K562 (cell line): ENCODE results near the gene CHRDL1. TPM values are rescaled to one million over a fixed set of nuclear protein-coding genes. Genes with fewer than 3 reads are reported as not detected.

ENCODE experiments used
- ATAC-seq: fragments of 200-7000 bp; cut with Tn5 transposase; 3 replicates; pipeline ENCODE4 v1.9.1; 2020; ENCODE audit warnings: moderate library complexity
- BruUV-seq: library from RNA; stranded (reverse); fragments of 400-500 nt; replicated peaks from 2 replicates; lab custom pipeline; 2021; lab: Mats Ljungman, UMichigan
- CTCF ChIA-PET: fragments of 300-600 bp; formaldehyde crosslinking; extraction: SDS; loops from one replicate; lab custom pipeline; 2021; ENCODE audit warnings: low intra/inter-chr PET ratio; lab: Yijun Ruan, JAX
- POLR2A ChIA-PET: fragments of 300-600, 350-650 bp; sonication (Branson Sonifier 250); formaldehyde crosslinking; extraction: SDS; loops from one replicate; lab custom pipeline; 2021; ENCODE audit warnings: antibody characterized with exemption, inconsistent platforms; lab: Yijun Ruan, JAX
- DNase-seq, 4 experiments: peaks; one replicate each; pipeline versions ENCODE4 v3.0.0 to v3.0.0-alpha.2; 2011 to 2018; ENCODE audit warnings: low spot score in 3 of 4, mixed read lengths in 3 of 4; ENCODE audit errors: extremely low read depth in 1 of 4
- FAIRE-seq: peaks from 2 replicates; lab custom pipeline; 2011; peaks lifted over from hg19 to GRCh38; lab: Jason Lieb, UNC
- H2AFZ ChIP-seq: 2 replicates; pipeline ENCODE4 v1.6.0; 2011; ENCODE audit warnings: low read depth, low read length, control low read depth, inconsistent platforms
- H3K27ac ChIP-seq: fragments of 200-600 bp; 3 replicates; pipeline ENCODE4 v1.8.0; 2011; ENCODE audit warnings: low read depth, mild to moderate bottlenecking, control low read depth, inconsistent platforms, low read length, moderate library complexity, mixed read lengths; ENCODE audit errors: extremely low read depth
- H3K27me3 ChIP-seq, 2 experiments: fragments of 300-600 bp in 1 of 2; 2 replicates in 1 of 2; 3 replicates in 1 of 2; pipeline versions ENCODE4 v1.6.0 to v1.8.0; 2011; ENCODE audit warnings: inconsistent platforms in 2 of 2, low read length in 2 of 2, mild to moderate bottlenecking in 1 of 2, mixed read lengths in 1 of 2, moderate library complexity in 1 of 2; ENCODE audit not compliant: control insufficient read depth in 2 of 2, insufficient read depth in 2 of 2
- H3K36me3 ChIP-seq: fragments of 300-600 bp; 3 replicates; pipeline ENCODE4 v1.8.0; 2011; ENCODE audit warnings: mild to moderate bottlenecking, low read length, inconsistent platforms; ENCODE audit not compliant: control insufficient read depth, insufficient read depth
- H3K4me1 ChIP-seq, 2 experiments: fragments of 200-600 bp in 1 of 2; replicated peaks in 1 of 2; 2 replicates in 1 of 2; 3 replicates in 1 of 2; pipeline versions ENCODE4 v1.5.1 to v1.8.0; 2011; ENCODE audit warnings: inconsistent platforms in 2 of 2, low read length in 2 of 2, mild to moderate bottlenecking in 1 of 2, mixed read lengths in 1 of 2, moderate library complexity in 1 of 2; ENCODE audit not compliant: control insufficient read depth in 2 of 2, insufficient read depth in 2 of 2
- H3K4me2 ChIP-seq: 2 replicates; pipeline ENCODE4 v1.6.1; 2011; ENCODE audit warnings: low read length, control low read depth, inconsistent platforms, mixed read lengths; ENCODE audit not compliant: insufficient read depth
- H3K4me3 ChIP-seq: fragments of 200-600 bp; sonication (generic), shearing (Covaris generic); 2 replicates; pipeline ENCODE4 v1.5.1; 2016; ENCODE audit warnings: control low read depth, inconsistent platforms
- H3K79me2 ChIP-seq: fragments of 200-600 bp; 3 replicates; pipeline ENCODE4 v1.8.0; 2011; ENCODE audit warnings: low read length, inconsistent platforms; ENCODE audit not compliant: control insufficient read depth, insufficient read depth
- H3K9ac ChIP-seq, 2 experiments: 2 replicates each; pipeline versions ENCODE4 v1.6.0 to v1.6.1; 2011; ENCODE audit warnings: low read depth in 2 of 2, low read length in 2 of 2, control low read depth in 1 of 2, inconsistent platforms in 1 of 2, mild to moderate bottlenecking in 1 of 2, mixed read lengths in 1 of 2; ENCODE audit not compliant: insufficient read depth in 1 of 2
- H3K9me1 ChIP-seq: one replicate; pipeline ENCODE4 v1.6.0; 2011; ENCODE audit warnings: inconsistent platforms, mild to moderate bottlenecking, low read length, moderate library complexity; ENCODE audit not compliant: control insufficient read depth, insufficient read depth
- H3K9me3 ChIP-seq: replicated peaks from 2 replicates; pipeline ENCODE4 v1.5.1; 2011; ENCODE audit warnings: low read depth, low read length, inconsistent platforms; ENCODE audit not compliant: control insufficient read depth, insufficient read depth
- H4K20me1 ChIP-seq: replicated peaks from 2 replicates; pipeline ENCODE4 v1.6.1; 2011; ENCODE audit warnings: low read length, inconsistent platforms, mixed read lengths; ENCODE audit not compliant: control insufficient read depth, insufficient read depth
- ADNP ChIP-seq: fragments of 200-800 bp; sonication (Bioruptor generic); IDR thresholded peaks from 2 replicates; pipeline ENCODE4 v1.6.1; 2016; ENCODE audit warnings: missing genetic modification characterization, missing compliant biosample characterization
- DACH1 ChIP-seq: fragments of 450-650 bp; IDR thresholded peaks from 2 replicates; pipeline ENCODE4 v1.6.1; 2018; ENCODE audit not compliant: partially characterized antibody
- MAFG ChIP-seq: fragments of 450-650 bp; conservative IDR thresholded peaks from 2 replicates; pipeline ENCODE4 v1.6.1; 2016; ENCODE audit warnings: missing genetic modification characterization, missing compliant biosample characterization
- MTF1 ChIP-seq: fragments of 250-450 bp; sonication (Bioruptor Pico); IDR thresholded peaks from 2 replicates; pipeline ENCODE4 v1.9.0; 2021; ENCODE audit warnings: moderate library complexity, mild to moderate bottlenecking, inconsistent platforms, borderline replicate concordance
- SUPT5H ChIP-seq: fragments of 450-650 bp; IDR thresholded peaks from 2 replicates; pipeline ENCODE4 v1.6.1; 2016
- TEAD2 ChIP-seq: fragments of 450-650 bp; IDR thresholded peaks from 2 replicates; pipeline ENCODE4 v1.6.1; 2016; ENCODE audit warnings: missing genetic modification characterization, control low read depth, missing compliant biosample characterization
- ZNF3 ChIP-seq: fragments of 250-450 bp; sonication (Bioruptor Pico); IDR thresholded peaks from 2 replicates; pipeline ENCODE4 v1.5.0; 2021; ENCODE audit warnings: mild to moderate bottlenecking, moderate library complexity
- WGBS: fragments of 100-300 bp; shearing (Covaris generic); methylation state at CpG from one replicate; pipeline ENCODE4 v1.1.6; 2016; ENCODE audit warnings: low coverage, mixed read lengths; ENCODE audit not compliant: insufficient coverage; ENCODE audit errors: missing lambda C conversion rate; 5-methylcytosine and 5-hydroxymethylcytosine counted together
- in situ Hi-C: fragments of 300-500 bp; cut with MboI; formaldehyde crosslinking; loops from 4 replicates; pipeline ENCODE4 v1.15.0; 2018; ENCODE audit warnings: inconsistent platforms, mixed read lengths
- intact Hi-C: fragments of 100-400 bp; cut with micrococcal nuclease; formaldehyde crosslinking; loops from 2 replicates; pipeline ENCODE4 v1.14.2; 2022
- polyA plus RNA-seq, 8 experiments: library from polyadenylated mRNA; depleted of rRNA in 4 of 8; stranded (reverse) in 5 of 8; unstranded in 3 of 8; fragments of >200 nt; fragmentation: Nextera tagmentation in 2 of 8; fragmentation: Illumina TruSeq in 1 of 8; extraction: Ambion mirVana in 2 of 8; extraction: Trizol in 1 of 8; gene quantifications; 2 replicates each; pipeline versions ENCODE4 v1.2.1 to v1.2.3, GENCODE V29; 2011 to 2014; ENCODE audit warnings: inconsistent platforms in 1 of 8, missing spikeins in 1 of 8
- total RNA-seq, 7 experiments: library from RNA; depleted of rRNA in 6 of 7; stranded (reverse); fragments of >200 nt in 6 of 7; fragmentation: Illumina TruSeq in 2 of 7; extraction: Trizol in 2 of 7; gene quantifications; 2 replicates each; pipeline versions ENCODE4 v1.2.1 to v1.2.3, GENCODE V29; 2011 to 2021; ENCODE audit warnings: low replicate concordance in 1 of 7
- TF ChIP-seq, protein P1 (sequence below): sonication (generic); formaldehyde crosslinking; IDR thresholded peaks from 2 replicates; pipeline ENCODE4 v1.8.0; 2023; ENCODE audit warnings: mild to moderate bottlenecking, missing genetic modification reagents
- TF ChIP-seq, protein P2 (sequence below): IDR thresholded peaks from 2 replicates; pipeline ENCODE4 v1.6.1; 2014; ENCODE audit warnings: antibody characterized with exemption
- TF ChIP-seq, protein P3 (sequence below), 2 experiments: fragments of 450-650 bp; IDR thresholded peaks; 2 replicates each; pipeline ENCODE4 v1.6.1; 2016; ENCODE audit warnings: mild to moderate bottlenecking in 2 of 2, borderline replicate concordance in 1 of 2, low read depth in 1 of 2, moderate library complexity in 1 of 2

The CHRDL1 gene
- total and polyA plus RNA-seq, 9 of the 15 experiments (the other 6 are each of a cell fraction or from before 2014, with no cell fraction given) = not detected

DNA sequence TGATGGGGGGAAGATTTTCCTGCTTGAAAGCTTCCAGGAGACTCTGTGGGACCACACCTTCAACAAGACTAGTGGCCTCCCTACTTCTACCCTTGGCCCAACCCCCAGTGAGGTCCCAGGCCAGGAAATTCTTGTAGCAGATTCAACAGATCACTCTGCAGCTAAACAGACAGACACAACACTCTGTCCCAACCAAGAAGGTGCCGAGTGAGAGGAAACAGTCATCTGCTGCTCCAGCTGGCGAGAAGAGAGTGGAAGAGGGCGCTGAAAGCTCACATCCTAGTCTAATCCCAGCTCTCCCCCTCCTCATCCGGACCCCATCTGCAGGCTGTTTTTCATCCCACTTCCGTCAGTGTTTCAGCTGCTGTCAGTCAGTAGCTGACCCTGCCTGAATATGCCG lies 63.4 kb downstream of the CHRDL1 start:
- Histone ChIP-seq H3K9me1 (no peaks in the 10 kb centered on the region), H3K36me3 (no peaks in the 10 kb centered on the region), H2AFZ (no peak overlapping the region), H3K9ac (no peak overlapping the region), H3K4me3 (no peak overlapping the region), H3K4me1 (no peaks in the 10 kb centered on the region), H3K9me3 (no peaks in the 10 kb centered on the region), H3K27ac (no peak overlapping the region), H4K20me1 (no peaks in the 10 kb centered on the region), H3K79me2 (no peaks in the 10 kb centered on the region), H3K27me3 (no peaks in the 10 kb centered on the region), H3K4me2 (no peak overlapping the region)
- ChIA-PET CTCF (no interaction called here), POLR2A (no interaction called here)
- no peak for FAIRE-seq
- no peak for TF ChIP-seq SUPT5H
- TF ChIP-seq, protein P1, sequence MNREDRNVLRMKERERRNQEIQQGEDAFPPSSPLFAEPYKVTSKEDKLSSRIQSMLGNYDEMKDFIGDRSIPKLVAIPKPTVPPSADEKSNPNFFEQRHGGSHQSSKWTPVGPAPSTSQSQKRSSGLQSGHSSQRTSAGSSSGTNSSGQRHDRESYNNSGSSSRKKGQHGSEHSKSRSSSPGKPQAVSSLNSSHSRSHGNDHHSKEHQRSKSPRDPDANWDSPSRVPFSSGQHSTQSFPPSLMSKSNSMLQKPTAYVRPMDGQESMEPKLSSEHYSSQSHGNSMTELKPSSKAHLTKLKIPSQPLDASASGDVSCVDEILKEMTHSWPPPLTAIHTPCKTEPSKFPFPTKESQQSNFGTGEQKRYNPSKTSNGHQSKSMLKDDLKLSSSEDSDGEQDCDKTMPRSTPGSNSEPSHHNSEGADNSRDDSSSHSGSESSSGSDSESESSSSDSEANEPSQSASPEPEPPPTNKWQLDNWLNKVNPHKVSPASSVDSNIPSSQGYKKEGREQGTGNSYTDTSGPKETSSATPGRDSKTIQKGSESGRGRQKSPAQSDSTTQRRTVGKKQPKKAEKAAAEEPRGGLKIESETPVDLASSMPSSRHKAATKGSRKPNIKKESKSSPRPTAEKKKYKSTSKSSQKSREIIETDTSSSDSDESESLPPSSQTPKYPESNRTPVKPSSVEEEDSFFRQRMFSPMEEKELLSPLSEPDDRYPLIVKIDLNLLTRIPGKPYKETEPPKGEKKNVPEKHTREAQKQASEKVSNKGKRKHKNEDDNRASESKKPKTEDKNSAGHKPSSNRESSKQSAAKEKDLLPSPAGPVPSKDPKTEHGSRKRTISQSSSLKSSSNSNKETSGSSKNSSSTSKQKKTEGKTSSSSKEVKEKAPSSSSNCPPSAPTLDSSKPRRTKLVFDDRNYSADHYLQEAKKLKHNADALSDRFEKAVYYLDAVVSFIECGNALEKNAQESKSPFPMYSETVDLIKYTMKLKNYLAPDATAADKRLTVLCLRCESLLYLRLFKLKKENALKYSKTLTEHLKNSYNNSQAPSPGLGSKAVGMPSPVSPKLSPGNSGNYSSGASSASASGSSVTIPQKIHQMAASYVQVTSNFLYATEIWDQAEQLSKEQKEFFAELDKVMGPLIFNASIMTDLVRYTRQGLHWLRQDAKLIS (CRISPR knock-in tag) = no peak
- TF ChIP-seq ADNP (tag) = no peak
- TF ChIP-seq DACH1 = no peak
- no peak for TF ChIP-seq TEAD2
- no peak for TF ChIP-seq ZNF3 (CRISPR knock-in tag)
- TF ChIP-seq, protein P2, sequence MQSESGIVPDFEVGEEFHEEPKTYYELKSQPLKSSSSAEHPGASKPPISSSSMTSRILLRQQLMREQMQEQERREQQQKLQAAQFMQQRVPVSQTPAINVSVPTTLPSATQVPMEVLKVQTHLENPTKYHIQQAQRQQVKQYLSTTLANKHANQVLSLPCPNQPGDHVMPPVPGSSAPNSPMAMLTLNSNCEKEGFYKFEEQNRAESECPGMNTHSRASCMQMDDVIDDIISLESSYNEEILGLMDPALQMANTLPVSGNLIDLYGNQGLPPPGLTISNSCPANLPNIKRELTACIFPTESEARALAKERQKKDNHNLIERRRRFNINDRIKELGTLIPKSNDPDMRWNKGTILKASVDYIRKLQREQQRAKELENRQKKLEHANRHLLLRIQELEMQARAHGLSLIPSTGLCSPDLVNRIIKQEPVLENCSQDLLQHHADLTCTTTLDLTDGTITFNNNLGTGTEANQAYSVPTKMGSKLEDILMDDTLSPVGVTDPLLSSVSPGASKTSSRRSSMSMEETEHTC = no peak
- no peak for TF ChIP-seq MAFG (tag)
- TF ChIP-seq, protein P3, sequence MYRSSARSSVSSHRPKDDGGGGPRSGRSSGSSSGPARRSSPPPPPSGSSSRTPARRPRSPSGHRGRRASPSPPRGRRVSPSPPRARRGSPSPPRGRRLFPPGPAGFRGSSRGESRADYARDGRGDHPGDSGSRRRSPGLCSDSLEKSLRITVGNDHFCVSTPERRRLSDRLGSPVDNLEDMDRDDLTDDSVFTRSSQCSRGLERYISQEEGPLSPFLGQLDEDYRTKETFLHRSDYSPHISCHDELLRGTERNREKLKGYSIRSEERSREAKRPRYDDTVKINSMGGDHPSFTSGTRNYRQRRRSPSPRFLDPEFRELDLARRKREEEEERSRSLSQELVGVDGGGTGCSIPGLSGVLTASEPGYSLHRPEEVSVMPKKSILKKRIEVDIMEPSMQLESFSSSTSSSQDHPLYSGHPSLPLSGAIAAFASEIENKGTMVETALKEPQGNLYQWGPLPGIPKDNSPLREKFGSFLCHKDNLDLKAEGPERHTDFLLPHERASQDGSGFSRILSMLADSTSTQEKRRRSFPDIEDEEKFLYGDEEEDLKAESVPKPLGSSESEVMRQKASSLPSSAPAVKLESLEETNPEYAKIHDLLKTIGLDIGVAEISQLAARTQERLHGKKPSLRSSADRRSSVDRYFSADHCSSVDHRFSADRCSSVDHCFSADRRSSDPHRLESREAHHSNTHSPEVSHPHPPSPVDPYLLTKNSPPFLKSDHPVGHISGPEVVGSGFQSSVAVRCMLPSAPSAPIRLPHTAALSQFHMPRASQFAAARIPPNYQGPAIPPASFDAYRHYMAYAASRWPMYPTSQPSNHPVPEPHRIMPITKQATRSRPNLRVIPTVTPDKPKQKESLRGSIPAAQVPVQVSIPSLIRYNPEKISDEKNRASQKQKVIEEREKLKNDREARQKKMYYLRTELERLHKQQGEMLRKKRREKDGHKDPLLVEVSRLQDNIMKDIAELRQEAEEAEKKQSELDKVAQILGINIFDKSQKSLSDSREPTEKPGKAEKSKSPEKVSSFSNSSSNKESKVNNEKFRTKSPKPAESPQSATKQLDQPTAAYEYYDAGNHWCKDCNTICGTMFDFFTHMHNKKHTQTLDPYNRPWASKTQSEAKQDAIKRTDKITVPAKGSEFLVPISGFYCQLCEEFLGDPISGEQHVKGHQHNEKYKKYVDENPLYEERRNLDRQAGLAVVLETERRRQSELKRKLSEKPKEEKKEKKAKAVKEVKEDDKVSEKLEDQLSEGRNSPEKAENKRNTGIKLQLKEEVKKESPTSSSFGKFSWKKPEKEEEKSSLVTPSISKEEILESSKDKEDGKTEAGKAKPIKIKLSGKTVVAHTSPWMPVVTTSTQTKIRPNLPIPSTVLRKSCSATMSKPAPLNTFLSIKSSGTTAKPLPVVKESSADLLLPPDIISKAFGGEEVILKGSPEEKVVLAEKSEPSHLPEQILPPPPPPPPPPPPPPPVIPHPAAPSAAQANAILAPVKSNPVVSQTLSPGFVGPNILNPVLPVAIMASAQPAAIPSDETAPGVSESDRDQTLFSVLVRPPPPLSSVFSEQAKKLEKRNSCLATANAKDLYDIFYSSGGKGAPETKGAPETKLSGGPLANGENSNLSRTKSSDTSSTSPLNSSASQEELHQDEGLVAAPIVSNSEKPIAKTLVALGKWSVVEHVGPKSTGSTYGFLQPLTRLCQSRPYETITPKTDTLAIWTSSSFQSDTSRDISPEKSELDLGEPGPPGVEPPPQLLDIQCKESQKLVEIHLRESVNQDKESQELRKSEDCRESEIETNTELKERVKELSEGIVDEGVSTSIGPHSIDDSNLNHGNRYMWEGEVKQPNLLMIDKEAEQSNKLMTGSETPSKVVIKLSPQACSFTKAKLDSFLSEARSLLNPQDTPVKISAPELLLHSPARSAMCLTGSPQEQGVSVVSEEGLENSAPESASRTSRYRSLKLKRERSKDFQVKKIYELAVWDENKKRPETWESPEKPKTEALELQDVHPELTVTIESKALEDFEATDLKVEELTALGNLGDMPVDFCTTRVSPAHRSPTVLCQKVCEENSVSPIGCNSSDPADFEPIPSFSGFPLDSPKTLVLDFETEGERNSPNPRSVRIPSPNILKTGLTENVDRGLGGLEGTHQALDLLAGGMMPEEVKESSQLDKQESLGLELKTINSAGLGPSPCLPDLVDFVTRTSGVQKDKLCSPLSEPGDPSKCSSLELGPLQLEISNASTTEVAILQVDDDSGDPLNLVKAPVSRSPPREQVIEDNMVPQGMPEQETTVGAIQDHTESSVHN (IDR thresholded peaks at IDR 0.05; ENCODE audit: borderline replicate concordance in 1 of 2, low read depth in 1 of 2) = no peak
- no peak for TF ChIP-seq MTF1
- intact Hi-C loops (no loop called here), in situ Hi-C loops (no loop called here)
- ATAC-seq = no peak
- no TSS peak for BruUV-seq
- 0% methylated on average over 6 of the region's 6 CpGs for WGBS
- no peak for DNase-seq
